SIG-M5 (cell line): ENCODE data around the gene RC3H1.
"Not testable (repeated sequence)": the region's sequence is repeated elsewhere in the genome, so short reads cannot be mapped to it uniquely, and the experiment has no call there.

Experiments used
- DNase-seq: peaks from one replicate; lab custom pipeline; 2025; lab: John Stamatoyannopoulos, UW

Gene RC3H1, protein sequence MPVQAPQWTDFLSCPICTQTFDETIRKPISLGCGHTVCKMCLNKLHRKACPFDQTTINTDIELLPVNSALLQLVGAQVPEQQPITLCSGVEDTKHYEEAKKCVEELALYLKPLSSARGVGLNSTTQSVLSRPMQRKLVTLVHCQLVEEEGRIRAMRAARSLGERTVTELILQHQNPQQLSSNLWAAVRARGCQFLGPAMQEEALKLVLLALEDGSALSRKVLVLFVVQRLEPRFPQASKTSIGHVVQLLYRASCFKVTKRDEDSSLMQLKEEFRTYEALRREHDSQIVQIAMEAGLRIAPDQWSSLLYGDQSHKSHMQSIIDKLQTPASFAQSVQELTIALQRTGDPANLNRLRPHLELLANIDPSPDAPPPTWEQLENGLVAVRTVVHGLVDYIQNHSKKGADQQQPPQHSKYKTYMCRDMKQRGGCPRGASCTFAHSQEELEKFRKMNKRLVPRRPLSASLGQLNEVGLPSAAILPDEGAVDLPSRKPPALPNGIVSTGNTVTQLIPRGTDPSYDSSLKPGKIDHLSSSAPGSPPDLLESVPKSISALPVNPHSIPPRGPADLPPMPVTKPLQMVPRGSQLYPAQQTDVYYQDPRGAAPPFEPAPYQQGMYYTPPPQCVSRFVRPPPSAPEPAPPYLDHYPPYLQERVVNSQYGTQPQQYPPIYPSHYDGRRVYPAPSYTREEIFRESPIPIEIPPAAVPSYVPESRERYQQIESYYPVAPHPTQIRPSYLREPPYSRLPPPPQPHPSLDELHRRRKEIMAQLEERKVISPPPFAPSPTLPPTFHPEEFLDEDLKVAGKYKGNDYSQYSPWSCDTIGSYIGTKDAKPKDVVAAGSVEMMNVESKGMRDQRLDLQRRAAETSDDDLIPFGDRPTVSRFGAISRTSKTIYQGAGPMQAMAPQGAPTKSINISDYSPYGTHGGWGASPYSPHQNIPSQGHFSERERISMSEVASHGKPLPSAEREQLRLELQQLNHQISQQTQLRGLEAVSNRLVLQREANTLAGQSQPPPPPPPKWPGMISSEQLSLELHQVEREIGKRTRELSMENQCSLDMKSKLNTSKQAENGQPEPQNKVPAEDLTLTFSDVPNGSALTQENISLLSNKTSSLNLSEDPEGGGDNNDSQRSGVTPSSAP

DNA sequence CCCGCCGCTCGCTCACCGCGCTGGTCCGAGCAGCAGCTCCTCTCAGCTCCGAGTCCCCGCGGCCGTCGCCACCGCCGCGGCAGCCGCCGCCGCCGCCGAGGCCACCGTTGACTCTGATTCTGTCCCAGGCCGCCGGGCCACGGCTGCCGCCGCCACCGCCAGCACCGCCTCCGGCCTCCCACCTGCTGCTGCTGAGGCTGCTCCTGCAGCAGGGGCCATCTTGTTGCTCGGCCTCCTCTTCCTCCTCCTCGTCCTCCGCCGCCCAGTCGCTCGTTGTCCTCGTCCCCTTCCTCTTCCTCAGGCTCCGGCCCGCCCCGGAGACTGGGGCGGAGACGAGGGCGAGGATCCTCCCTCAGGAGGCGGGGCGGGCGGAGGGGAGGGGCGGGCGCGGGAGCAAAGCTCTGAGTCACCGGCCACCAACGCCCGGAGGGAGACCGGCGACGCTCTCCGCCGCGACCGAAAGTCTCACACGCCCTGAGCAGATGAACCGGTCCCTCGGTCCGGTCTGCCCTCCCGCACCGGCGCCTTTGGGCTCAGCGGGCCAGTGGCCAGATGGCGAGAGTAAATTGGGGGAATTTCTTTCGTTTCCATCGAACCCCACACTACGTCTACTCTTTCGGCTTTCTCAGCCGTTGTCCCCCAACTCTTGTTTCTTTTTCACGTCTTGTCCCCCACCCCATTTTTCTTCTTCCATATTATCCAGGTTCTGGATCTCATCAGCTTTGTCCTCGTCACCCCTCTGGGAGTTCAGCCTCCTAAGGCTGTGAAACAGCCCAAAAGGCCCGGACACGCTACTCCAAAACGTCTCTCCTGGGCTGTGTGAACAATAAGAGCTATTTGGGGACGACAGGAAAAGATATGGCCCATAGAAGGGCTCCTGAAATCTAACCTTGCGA is at the start of gene RC3H1:
Gene RC3H1 (minus strand): TSS at position 278 of the 896 bp plus-strand sequence. CDS start 29,372 bp downstream, outside the sequence.
- peak; percentile 83 for DNase-seq

DNA sequence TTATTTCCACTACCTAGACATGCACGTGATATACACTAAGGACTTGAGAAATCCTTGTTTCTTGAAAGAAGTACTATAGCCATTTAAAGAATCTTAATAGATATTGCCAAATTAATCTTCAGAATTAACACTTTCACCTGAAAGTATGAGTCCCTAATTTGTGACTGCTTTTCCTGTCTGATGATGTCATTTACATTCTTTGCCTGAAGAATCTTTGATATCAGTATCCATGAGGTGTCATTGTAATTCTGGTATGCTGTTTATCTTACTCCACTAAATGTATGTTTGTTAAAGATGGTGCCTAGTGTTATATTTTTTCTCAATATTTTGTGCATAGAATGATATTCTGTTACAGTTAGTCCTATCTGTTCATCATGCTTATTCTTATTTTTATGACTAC is 48.5 kb upstream of the RC3H1 start:
- DNase-seq: no peak

DNA sequence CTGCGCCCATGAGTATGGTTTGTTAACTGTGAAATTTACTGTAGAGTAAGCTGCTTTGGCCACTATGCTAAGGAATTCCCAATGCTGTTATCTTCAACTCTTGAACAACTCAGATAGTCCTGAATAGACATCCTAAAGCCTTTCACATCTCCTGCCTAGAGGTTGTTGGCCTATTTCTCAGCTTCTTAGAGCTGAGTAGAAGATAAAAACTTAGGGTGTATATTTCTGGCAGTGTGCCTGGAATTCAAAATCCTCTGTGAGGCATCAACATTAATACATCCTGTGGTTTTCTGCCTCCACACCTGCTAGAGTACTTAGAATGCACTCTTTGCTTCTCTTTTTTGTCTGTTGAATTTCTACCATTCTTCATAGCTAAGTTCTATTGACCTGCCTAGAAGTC is 45.8 kb upstream of the RC3H1 start:
- DNase-seq: no peak

DNA sequence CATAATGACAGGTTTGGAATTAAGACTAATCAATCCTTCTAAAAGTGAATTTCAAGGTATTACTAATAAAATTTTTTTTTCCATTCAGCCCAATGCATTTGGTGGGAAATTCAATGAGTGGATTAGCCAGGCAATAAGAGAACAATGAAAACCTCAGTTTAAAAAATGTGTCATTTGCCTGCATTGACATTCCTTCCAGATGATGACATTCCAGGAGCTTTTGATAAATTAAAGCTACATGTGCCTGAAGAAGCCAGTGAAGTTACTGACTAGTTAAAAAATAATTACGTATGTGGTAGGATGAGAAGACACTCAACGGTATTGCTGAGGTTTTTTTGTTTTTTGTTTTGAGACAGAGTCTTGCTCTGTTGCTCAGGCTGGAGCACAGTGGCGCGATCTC is 37.9 kb upstream of the RC3H1 start:
- no peak for DNase-seq

DNA sequence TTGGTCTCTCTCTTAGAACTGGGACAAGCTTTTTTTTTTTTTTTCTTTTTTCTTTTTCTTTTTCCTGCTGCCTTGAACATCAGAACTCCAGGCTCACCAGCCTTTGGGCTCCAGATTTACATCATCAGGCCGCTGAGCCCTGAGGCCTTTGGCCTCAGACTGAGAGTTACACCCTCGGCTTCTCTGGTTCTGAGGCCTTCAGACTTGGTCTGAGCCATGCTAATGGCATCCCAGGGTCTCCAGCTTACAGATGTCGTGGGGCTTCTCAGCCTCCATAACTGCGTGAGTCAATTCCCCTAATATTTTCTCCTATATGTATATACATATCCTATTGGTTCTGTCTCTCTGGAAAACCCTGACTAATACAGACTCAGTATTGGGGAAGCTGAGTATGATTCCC is 36.5 kb upstream of the RC3H1 start:
- DNase-seq: no peak

DNA sequence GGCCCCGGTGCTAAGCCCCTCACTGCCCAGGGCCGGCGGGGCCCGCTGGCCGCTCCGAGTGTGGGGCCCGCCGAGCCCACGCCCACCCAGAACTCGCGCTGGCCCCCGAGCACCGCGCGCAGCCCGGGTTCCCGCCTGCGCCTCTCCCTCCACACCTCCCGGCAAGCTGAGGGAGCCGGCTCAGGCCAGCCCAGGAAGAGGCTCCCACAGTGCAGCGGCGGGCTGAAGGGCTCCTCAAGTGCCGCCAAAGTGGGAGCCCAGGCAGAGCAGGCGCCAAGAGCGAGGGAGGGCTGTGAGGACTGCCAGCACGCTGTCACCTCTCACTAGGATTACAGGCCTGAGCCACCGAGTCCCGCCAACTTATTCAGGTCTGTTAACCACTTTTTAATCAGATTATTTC is 34.5 kb upstream of the RC3H1 start:
- not testable (repeated sequence) for DNase-seq

DNA sequence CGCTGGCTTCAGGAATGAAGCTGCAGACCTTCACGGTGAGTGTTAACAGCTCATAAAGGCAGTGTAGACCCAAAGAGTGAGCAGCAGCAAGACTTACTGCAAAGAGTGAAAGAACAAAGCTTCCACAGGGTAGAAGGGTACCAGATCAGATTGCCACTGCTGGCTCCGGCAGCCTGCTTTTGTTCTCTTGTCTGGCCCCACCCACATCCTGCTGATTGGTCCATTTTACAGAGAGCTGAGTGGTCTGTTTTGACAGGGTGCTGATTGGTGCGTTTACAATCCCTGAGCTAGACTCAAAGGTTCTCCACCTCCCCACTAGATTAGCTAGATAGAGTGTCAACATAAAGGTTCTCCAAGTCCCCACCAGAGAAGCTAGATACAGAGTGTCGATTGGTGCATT is 33.6 kb upstream of the RC3H1 start:
- DNase-seq: not testable (repeated sequence)

DNA sequence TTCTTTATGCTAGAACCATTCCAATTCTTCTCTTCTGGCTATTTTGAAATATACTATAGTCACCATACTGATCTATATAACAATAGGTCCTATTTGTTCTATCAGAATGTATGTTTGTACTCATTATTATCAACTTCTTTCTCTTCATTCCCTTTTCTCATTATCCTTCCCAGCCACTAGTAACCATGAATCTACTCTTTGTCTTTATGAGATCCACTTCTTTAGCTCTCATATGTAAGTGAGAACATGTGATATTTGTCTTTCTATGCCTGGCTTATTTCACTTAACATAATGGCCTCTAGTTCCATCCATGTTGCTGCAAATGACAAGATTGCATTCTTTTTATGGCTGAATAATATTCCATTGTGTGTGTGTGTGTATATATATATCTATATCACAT is 31.7 kb upstream of the RC3H1 start:
- DNase-seq: no peak

DNA sequence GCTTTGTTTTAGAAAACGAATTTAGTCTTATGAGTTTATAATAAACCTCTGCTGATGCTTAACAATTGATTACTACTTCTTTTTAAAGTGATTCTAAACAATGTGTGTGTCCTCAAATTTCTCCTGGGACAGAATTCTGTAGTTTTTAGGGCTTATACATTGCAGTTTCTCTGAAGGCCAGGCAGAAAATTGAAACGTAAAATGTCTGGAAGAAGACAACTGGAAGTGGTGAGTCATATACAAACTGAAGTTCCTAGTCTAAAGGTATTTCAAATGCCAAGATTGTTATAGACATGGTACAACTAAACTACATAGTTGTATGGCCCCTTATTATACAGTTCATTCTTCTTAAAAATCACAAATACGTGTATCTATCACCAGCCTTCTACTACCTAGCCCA is 30.5 kb upstream of the RC3H1 start:
- no peak for DNase-seq

DNA sequence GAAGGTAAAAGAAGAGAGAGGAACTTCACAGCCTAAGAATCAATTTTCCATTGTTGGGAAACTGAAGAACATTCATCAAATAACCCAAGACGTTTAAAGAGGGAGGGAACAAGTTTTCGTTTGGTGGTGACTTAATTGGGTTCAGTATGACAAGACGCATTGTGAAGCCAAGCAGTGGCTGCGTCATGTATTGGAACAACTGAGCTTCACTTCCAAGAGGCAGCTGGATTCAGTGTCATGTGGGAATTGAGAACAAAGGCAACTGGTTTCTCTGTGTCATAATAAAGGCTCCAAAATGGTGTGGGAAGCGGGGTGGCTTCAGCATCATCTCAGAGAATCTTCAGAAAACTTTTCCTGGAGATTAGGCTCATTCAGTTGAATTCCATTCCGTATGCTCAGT is 29.8 kb upstream of the RC3H1 start:
- no peak for DNase-seq

DNA sequence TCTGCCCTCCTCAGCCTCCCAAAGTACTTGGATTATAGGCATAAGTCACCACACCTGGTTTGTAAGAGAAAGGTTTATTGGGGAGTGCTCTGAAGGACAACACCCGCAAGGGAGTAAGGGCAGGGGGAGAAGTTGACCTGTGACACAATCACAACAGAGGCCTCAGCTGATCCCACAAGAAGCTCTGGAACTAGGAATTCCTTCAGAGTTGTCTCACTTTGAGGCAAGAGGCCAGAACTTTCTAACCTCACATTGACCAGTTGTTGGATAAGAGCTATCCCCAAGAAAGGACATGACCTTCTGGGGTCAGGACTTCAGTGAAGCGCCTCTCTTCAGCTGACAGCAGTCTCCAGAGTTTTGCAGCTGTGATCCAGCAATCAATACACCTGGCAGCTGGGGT is 27.4 kb upstream of the RC3H1 start:
- no peak for DNase-seq

DNA sequence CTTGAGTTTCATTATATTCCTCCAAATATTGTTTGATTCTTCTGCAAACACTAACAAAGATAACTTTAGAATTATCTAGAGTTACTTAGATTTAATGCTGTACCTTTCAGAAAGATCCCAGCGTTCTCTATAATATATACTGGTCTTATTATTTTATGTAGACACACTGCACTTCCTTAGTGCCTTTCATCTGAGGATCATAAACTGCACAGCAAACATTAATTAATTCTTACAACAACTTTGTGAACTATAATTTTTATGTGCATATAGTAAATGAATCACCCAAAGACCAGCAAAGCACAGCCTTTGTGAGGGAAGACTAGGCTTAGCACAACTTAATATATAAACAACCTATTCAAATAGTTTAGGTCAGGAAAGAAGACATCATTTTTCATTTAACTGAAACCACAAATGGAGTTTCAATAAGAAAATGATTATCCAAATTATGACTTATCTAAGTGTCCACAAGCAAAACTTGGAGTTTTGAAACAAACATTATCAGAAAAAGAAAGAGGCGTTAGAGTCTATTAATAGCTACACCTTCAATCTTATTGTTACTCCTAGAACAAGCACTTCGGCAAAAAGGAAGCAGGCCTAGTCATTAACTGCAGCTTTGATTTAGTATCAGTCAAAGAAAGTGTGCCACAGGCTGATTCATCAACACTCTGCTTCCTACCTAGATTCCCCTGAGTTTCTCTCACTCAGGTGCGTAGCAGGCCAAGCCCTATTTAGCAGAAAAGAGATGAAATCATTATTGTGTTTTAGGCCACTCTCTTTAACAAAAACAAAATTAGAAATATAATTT is 22.5 kb upstream of the RC3H1 start:
- DNase-seq: no peak

DNA sequence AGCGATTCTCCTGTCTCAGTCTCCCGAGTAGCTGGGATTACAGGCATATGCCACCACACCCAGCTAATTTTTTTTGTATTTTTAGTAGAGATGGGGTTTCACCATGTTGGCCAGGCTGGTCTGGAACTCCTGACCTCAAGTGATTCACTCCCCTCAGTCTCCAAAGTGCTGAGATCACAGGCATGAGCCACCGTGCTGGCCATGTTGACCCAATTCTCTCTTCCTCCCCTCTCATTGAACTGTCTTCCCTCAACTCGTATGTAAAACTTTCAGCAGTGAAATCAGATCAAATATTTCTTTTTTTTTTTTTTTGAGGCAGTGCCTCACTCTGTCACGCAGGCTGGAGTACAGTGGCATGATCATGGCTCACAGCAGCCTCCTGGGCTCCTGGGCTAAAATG is 20.4 kb upstream of the RC3H1 start:
- DNase-seq: not testable (repeated sequence)

DNA sequence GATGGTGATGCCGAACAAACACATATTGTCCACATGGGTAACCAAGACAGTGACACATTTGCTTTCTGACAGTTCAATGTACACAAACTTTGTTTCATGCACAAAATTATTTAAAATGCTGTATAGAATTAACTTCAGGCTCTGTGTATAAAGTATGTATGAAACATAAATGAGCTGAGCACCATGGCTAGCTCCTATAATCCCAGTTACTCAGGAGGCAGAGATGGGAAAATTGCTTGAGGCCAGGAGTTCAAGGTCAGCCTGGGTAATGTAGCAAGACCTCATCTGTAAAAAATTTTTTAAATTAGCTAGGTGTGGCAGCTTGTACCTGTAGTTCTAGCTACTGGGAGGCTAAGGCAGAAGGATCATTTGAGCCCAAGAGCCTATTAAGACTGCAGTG is 19.2 kb upstream of the RC3H1 start:
- no peak for DNase-seq

DNA sequence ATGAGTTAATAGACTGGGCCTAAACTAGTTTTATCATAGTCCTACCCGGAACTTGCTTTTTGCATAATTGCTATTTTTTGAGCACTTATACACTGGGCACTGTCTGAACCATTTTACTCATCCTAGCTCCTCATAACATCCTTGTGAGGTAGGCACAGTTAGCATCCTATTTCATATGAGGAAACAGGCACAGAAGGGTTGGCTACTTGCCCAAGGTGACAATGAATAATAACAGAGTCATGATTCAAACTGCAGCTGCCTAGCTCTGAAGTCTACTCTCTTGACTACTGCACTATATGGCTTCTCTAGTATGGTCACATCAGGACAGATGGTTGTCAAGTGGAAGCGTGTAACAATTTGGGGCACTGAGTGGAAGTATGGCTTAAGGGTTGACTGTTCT is 18.2 kb upstream of the RC3H1 start:
- DNase-seq: no peak

DNA sequence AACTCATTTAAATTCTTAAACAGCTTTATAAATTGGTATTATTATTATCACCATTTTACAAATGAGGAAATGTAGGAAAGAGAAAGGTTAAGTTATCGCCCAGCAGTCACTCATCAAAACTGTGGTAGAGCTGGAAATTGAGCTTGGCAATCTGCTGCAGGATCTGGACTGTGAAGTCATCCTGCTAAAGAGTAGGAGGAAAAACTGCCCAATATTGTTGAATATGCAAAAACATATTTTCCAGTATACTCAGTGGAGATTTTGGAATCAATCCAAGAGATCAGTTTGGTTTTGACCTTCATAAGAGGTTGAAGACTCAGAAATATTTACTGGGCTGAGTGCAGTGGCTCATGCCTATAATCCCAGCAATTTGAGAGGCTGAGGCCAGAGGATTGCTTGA is 16.9 kb upstream of the RC3H1 start:
- no peak for DNase-seq

DNA sequence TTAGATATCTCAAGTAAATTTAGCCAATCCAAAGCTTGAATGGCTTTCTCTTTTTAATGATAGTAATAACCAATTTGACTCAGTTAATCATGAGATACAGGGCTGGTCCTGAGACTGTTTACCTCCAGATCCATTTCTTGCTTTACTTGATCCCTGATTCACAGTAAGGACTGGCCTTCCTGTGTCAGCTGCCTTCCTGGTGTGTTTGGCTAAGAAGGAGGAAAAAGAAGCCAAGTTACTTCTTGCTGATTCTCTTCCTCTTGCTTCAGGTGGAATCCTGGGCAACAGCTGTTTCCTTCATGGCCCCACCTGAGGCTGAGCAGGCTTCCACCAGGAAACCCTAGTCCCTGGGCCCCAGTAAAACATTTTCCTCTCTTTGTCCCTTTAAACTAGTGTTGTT is 14.6 kb upstream of the RC3H1 start:
- DNase-seq: no peak

DNA sequence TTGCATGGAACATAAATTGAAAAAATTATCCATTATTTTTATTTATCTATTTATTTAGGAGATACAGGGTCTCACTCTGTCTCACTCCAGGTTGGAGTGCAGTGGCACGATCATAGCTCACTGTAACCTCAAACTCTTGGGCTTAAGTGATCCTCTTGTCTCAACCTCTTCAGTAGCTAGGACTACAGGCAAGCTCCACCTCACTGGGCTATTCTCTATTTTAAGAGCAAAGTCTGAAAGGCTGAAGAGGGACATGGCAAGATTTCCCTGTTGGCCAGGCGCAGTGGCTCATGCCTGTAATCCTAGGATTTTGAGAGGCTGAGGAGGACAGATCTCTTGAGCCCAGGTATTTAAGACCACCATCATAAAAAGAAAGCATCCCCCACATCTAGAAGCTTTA is 14.0 kb upstream of the RC3H1 start:
- no peak for DNase-seq

DNA sequence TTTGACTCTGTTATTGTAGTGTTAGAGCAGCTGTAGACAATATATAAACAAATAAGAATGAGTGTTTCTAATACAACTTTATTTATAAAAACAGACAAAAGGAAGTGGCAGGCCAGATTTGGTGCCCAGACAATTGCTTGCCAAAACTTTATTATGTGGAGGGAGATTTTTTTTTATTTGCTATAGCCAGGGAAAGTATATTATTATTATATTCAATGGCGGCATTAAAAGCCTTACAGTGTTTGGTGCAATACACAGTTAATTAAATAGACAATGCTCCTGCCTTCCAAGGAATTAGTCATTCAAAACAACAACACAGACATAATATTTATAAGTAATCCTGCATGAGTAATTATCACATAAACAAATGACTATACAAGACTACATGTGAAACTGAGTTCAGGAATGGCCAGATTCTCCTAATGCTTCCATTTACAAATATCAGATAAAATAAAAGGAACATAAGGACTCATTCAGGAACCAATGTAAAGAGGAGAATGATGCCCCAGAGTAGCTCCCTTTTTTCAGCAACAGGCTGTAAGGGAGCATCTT is 10.6 kb upstream of the RC3H1 start:
- DNase-seq: no peak

DNA sequence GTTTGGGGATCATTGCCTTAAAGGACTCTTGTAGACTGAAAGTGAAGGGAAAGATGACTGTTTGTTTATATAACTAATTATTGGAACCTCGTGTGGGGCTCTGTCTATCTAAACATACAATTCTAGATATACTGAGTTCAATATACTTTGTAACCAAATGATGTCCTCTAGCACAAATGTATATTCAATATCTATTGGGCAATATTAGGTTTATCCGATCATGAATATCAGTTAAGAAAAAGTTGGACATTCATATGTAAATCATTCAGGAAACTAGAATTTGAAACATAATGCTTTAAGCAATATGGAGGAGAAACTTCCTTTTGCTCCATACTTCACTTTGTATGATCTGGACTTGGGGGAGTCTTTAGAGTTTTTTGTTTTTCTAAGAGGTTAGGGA is 8.9 kb upstream of the RC3H1 start:
- no peak for DNase-seq

DNA sequence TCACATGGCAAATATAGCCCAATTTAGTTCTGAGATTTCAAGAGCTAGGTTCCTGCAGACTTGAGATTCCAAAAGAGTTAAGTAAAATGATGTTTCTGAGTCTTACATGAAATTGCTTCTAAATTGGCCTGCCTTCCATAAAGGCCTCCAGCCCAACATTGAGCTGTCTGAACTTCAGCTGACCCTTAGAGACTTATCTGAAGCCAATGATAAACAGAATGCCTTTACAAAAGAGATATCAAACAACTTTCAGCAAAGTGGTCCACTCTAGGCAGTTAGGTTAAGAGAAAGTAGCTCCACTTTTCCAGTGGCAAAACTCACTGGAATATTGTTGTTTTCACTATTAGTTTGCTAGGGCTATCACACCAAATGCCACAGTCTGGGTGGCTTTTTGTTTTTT is 6.3 kb upstream of the RC3H1 start:
- no peak for DNase-seq
